Neuron (in vitro differentiated cells): Measurements from ENCODE around the gene ITGB2.

Source experiments
- H2AFZ ChIP-seq: one replicate; pipeline ENCODE4 v1.6.1; 2013; ENCODE audit warnings: low read depth, mild to moderate bottlenecking, inconsistent platforms, low read length, moderate library complexity
- H3K27me3 ChIP-seq: one replicate; pipeline ENCODE4 v1.6.1; 2013; ENCODE audit warnings: low read length; ENCODE audit not compliant: insufficient read depth
- H3K36me3 ChIP-seq: one replicate; pipeline ENCODE4 v1.6.1; 2013; ENCODE audit warnings: low read length; ENCODE audit not compliant: insufficient read depth
- H3K4me1 ChIP-seq: one replicate; pipeline ENCODE4 v1.6.1; 2013; ENCODE audit warnings: low read length; ENCODE audit not compliant: insufficient read depth
- H3K4me3 ChIP-seq: 2 replicates; pipeline ENCODE4 v1.5.1; 2013; ENCODE audit warnings: mild to moderate bottlenecking, low read length, moderate library complexity
- H3K9me3 ChIP-seq: one replicate; pipeline ENCODE4 v1.6.1; 2013; ENCODE audit warnings: low read length

The ITGB2 gene

DNA sequence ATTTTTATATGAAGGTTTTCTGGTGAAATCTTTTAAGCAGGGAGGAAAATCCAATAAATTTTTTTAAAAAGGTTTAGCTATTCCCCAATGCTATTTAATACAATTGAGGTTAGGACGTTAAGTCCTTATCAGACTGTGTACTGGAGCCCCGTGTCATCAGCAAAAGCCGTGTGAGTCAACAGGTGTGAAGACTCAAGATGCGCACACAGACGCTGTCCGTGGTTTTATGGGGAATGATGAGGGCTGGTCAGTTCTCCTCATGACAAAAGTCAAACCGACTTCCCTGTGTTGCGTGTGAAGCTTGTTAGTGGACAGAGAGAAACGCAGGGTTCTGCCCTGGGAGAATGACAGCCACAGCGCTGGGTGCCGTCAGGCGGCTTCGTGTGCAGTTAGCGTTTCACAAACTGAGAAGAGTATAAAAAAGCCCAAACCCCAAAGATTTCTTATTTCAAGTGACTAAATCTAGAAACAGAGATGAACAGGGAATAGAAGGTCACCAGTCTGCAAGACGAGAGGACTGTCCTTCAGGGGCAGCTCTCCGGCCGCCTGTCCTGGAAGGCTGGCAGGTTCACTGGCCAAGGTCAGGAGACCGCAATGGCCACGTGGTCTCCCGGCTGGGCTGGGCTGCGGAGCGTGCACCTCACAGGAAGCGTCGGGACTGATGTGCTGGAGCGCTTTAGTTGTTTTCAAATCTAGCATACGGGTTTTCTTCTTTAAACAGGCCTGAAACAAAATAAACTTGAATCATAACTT, 69.6 kb downstream of the ITGB2 start:
- Histone ChIP-seq H3K27me3 (no peaks in the 10 kb centered on the region), H2AFZ (no peak overlapping the region), H3K9me3 (peaks cover 2% of the 10 kb centered on the region), H3K4me3 (no peak overlapping the region), H3K4me1 (no peaks in the 10 kb centered on the region), H3K36me3 (peaks cover 71% of the 10 kb centered on the region)

DNA sequence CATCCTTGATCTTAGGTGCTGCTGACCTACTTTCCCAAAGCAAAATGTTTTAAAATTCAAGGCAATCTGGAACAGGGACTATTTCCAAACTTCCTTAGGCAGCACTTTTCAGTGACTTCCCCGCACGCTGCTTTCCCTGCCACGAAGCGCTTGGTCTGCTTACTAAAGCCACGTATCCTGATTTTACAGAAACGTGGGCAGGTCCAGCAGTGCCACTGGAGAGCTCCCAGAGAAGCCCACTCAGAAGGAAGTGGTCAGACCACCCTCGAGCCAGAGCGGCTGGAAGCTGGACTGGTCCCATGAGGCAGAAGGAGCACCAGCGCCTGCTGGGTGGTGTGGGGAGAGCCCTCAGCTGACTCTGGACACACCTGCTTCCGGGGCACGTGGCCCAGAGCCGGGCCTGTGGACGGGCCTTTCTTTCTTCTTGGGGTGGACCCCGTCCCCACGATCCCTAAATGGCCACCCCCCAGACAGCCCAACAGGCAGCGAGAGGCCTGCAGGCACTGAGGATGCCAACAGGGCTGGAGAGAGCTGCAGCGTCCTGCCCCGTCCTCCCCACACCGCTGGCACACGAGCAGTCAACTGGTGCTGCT, 70.4 kb downstream of the ITGB2 start:
- Histone ChIP-seq H3K4me3 (no peak overlapping the region), H3K9me3 (peaks cover 2% of the 10 kb centered on the region), H3K4me1 (no peaks in the 10 kb centered on the region), H2AFZ (no peak overlapping the region), H3K36me3 (peaks cover 63% of the 10 kb centered on the region), H3K27me3 (no peaks in the 10 kb centered on the region)

- H2AFZ ChIP-seq = no peak overlapping the region
- no peak overlapping the region for H3K4me3 ChIP-seq
- H3K4me1 ChIP-seq = no peaks in the 10 kb centered on the region
- peaks cover 57% of the 10 kb centered on the region for H3K36me3 ChIP-seq
- H3K27me3 ChIP-seq = no peaks in the 10 kb centered on the region
- H3K9me3 ChIP-seq = peaks cover 2% of the 10 kb centered on the region
Measured at GRCh38 chr21:44849616-44850130, 71.0 kb downstream of the ITGB2 start.

DNA sequence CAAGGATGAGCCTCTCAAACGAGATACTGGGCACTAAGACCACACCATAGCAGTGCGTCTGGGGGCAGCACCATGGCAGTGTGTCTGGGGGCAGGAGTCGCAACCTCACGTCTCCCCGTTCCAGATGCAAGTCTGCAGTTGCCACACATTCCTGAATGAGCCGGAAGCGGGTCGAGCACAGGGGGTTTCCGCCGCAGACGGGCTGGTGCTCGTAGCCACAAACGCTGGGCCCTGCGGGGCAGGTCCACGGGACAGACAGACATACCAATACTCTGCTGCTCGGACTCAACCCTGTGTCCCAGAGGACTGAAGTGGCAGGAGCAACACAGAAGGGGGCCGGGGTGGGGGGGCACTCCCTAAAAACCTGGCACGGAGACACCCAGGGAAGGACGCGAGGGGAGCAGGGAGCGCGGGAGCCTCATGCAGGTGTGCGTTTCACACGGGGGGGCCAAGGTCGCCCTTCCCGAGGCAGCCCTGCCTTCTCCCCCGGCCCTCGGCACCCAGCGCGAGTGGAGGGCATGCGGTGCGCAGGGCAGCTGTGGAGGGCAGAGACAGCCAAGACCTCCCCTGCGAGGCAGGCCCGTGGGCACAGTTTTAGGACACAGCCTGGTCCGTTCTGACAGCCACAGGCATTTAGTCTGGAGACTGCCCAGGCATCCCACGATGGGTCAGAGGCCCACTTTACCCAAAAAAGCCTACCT, 71.7 kb downstream of the ITGB2 start:
- Histone ChIP-seq H3K4me1 (no peaks in the 10 kb centered on the region), H3K4me3 (no peak overlapping the region), H3K27me3 (no peaks in the 10 kb centered on the region), H2AFZ (no peak overlapping the region), H3K36me3 (peaks cover 50% of the 10 kb centered on the region), H3K9me3 (peaks cover 2% of the 10 kb centered on the region)

DNA sequence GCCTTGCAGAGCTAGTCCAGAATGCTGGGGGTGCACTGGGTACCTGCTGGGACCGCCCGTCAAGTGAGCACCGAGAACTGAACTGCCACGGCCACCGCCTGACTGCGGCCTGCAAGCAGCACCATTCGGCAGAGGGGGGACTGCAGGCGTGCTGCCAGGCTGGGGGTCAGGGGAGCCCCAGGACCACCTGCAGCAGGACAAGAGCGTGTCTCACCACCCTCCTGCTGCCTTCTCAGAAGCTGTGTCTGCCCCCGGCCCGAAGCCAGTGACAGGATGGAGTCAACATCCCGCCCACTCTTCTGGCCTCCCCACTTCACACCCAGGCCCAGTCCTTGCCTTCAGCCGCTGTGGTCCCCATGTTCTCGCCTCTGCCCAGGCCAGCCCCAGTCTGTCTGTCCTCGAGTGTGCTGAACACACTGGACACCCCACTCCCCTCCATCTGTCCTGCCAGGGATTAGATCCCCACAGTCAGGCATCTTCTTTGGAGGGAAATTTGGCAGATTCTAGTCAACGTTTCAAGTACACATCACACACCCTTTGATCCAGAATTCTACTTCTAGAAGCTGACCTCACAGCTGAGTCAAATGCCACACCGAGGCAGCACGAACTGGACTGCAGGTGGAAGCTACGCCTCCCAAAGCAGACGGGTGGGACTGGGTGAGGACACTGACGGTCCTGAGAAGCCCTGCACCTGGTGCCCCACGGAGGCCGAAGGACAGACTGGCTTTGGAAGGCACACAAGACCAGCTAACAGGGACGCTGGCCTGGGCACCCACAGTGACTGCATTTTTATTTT, 73.2 kb downstream of the ITGB2 start:
- Histone ChIP-seq H3K9me3 (peaks cover 2% of the 10 kb centered on the region), H3K36me3 (peaks cover 38% of the 10 kb centered on the region), H2AFZ (no peak overlapping the region), H3K4me1 (no peaks in the 10 kb centered on the region), H3K27me3 (no peaks in the 10 kb centered on the region), H3K4me3 (no peak overlapping the region)

- no peaks in the 10 kb centered on the region for H3K27me3 ChIP-seq
- peaks cover 2% of the 10 kb centered on the region for H3K9me3 ChIP-seq
- H3K4me1 ChIP-seq = no peaks in the 10 kb centered on the region
- peaks cover 32% of the 10 kb centered on the region for H3K36me3 ChIP-seq
- H2AFZ ChIP-seq = no peak overlapping the region
- no peak overlapping the region for H3K4me3 ChIP-seq
Measured at GRCh38 chr21:44846485-44847260, 74.0 kb downstream of the ITGB2 start.

DNA sequence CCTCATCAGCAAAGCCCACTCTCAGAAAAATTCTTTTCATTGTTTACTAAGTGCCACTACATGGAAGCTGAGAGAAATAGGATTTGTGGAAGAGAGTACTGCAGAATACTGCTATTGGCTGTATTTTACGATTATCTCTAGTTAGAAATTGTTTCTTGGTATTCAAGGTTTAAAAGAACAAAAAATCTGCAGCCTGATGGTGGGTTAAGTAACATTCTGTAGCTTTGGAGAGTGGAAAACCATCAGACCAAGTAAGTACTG, 74.5 kb downstream of the ITGB2 start:
- H3K4me3 ChIP-seq = no peak overlapping the region
- no peaks in the 10 kb centered on the region for H3K4me1 ChIP-seq

DNA sequence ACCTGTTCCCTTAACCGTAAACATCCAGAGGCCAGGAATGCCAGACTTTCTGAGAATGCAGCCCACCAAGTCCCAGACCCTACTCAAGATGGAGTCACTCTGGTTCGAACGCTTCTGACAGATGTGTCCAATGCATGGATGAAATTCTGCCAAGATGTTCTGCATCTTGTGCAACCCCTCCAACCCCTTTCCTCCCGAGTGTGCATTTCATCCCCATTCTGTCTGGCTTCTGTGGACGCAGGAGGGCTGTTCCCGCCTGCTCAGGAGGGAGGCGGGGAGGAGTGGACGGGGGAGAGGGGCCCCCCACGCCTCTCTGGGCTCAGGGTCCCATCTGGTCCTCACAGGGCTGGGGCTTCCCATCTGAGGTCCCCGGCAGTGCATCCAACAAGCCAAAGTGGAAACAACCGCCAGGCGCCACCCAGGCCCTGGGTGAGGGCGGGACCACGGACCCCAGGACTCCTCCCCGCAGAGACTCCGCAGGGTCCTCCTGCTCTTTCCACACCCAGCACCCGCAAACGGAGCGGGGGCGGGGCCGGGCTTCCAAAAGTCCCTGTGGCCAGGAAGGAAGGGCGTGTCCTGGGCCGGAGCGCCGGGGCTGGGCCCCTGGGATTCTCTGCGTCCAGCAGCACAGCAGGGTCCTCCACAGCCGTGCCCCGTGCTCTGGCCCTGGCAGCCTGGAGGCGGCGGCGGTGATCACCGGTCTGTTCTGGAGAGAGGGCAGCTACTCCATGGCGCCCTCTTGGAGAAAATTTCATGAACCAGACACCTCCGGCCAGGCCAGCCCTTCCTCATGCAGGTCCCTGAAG, 75.1 kb downstream of the ITGB2 start:
- Histone ChIP-seq H2AFZ (no peak overlapping the region), H3K27me3 (no peaks in the 10 kb centered on the region), H3K9me3 (peaks cover 5% of the 10 kb centered on the region), H3K4me3 (no peak overlapping the region), H3K4me1 (no peaks in the 10 kb centered on the region), H3K36me3 (peaks cover 21% of the 10 kb centered on the region)

More for the DNA sequence above, 74.5 kb downstream of the ITGB2 start:
- no peaks in the 10 kb centered on the region for H3K27me3 ChIP-seq
- H3K9me3 ChIP-seq = peaks cover 3% of the 10 kb centered on the region
- peaks cover 27% of the 10 kb centered on the region for H3K36me3 ChIP-seq
- no peak overlapping the region for H2AFZ ChIP-seq

- H3K9me3 ChIP-seq = peaks cover 5% of the 10 kb centered on the region
- H2AFZ ChIP-seq = no peak overlapping the region
- no peaks in the 10 kb centered on the region for H3K4me1 ChIP-seq
- peaks cover 8% of the 10 kb centered on the region for H3K36me3 ChIP-seq
- H3K4me3 ChIP-seq = no peak overlapping the region
- no peaks in the 10 kb centered on the region for H3K27me3 ChIP-seq
Measured at GRCh38 chr21:44844256-44844655, 76.4 kb downstream of the ITGB2 start.

GRCh38 chr21:44842721-44843445, 77.8 kb downstream of the ITGB2 start:
- Histone ChIP-seq H3K4me3 (no peak overlapping the region), H3K27me3 (no peaks in the 10 kb centered on the region), H3K9me3 (peaks cover 3% of the 10 kb centered on the region), H3K36me3 (no peaks in the 10 kb centered on the region), H3K4me1 (no peaks in the 10 kb centered on the region), H2AFZ (no peak overlapping the region)

- H3K4me3 ChIP-seq = no peak overlapping the region
- H3K27me3 ChIP-seq = no peaks in the 10 kb centered on the region
- no peaks in the 10 kb centered on the region for H3K4me1 ChIP-seq
- no peak overlapping the region for H2AFZ ChIP-seq
- H3K9me3 ChIP-seq = peaks cover 3% of the 10 kb centered on the region
- no peaks in the 10 kb centered on the region for H3K36me3 ChIP-seq
Measured at GRCh38 chr21:44842087-44842486, 78.6 kb downstream of the ITGB2 start.
